SU-DHL-6 (cell line): Measurements from ENCODE around the gene SRPK3.

Experiments
- H2AFZ ChIP-seq: fragments of 200-600 bp; sonication (generic); 2 replicates; pipeline ENCODE4 v1.6.1; 2014; ENCODE audit warnings: low read depth, mild to moderate bottlenecking, moderate library complexity, mixed read lengths, antibody characterized with exemption, low read length; ENCODE audit not compliant: severe bottlenecking
- H3F3A ChIP-seq: fragments of 200-600 bp; shearing (Covaris generic); 2 replicates; pipeline ENCODE4 v1.6.0; 2016; ENCODE audit warnings: antibody characterized with exemption, mild to moderate bottlenecking; ENCODE audit not compliant: insufficient read depth
- H3K27ac ChIP-seq: fragments of 200-600 bp; sonication (generic); 2 replicates; pipeline ENCODE4 v1.5.1; 2016; ENCODE audit warnings: low read depth, mild to moderate bottlenecking, low read length, moderate library complexity, mixed read lengths
- H3K27me3 ChIP-seq: fragments of 200-600 bp; sonication (generic), shearing (Covaris generic); 2 replicates; pipeline ENCODE4 v1.6.0; 2014; ENCODE audit warnings: mild to moderate bottlenecking, low read length
- H3K36me3 ChIP-seq: fragments of 200-600 bp; sonication (generic); 2 replicates; pipeline ENCODE4 v1.6.1; 2014; ENCODE audit warnings: mild to moderate bottlenecking, low read length, mixed read lengths
- H3K4me2 ChIP-seq: fragments of 300-600, 200-600 bp; shearing (Covaris generic), sonication (generic); 2 replicates; pipeline ENCODE4 v1.6.0; 2014; ENCODE audit warnings: low read length, low read depth, mild to moderate bottlenecking; ENCODE audit not compliant: poor library complexity, severe bottlenecking
- H3K4me3 ChIP-seq: fragments of 200-600 bp; sonication (generic); 2 replicates; pipeline ENCODE4 v1.5.1; 2014; ENCODE audit warnings: antibody characterized with exemption, low read length, mild to moderate bottlenecking, mixed read lengths; ENCODE audit not compliant: insufficient read depth, poor library complexity, severe bottlenecking
- H3K79me2 ChIP-seq: fragments of 200-600 bp; sonication (generic); 2 replicates; pipeline ENCODE4 v1.6.1; 2014; ENCODE audit warnings: mild to moderate bottlenecking, low read length, moderate library complexity; ENCODE audit not compliant: insufficient read depth
- H3K9ac ChIP-seq: fragments of 200-600 bp; sonication (generic); 2 replicates; pipeline ENCODE4 v1.7.0; 2014; ENCODE audit warnings: mild to moderate bottlenecking, low read length
- H3K9me2 ChIP-seq: fragments of 200-600 bp; sonication (generic); replicated peaks from 2 replicates; pipeline ENCODE4 v1.6.1; 2014; ENCODE audit warnings: low read length; ENCODE audit not compliant: insufficient read depth
- H3K9me3 ChIP-seq: fragments of 200-600 bp; sonication (generic); 2 replicates; pipeline ENCODE4 v1.6.1; 2014; ENCODE audit warnings: low read length, mixed read lengths; ENCODE audit not compliant: insufficient read depth
- H4K20me1 ChIP-seq: fragments of 200-600 bp; sonication (generic); 2 replicates; pipeline ENCODE4 v1.6.1; 2014; ENCODE audit warnings: low read depth, mild to moderate bottlenecking, antibody characterized with exemption, low read length, moderate library complexity, mixed read lengths
- EZH2phosphoT487 ChIP-seq: fragments of 200-600 bp; sonication (generic), shearing (Covaris generic); conservative IDR thresholded peaks from 2 replicates; pipeline ENCODE4 v1.6.1; 2018; ENCODE audit warnings: mild to moderate bottlenecking, antibody characterized with exemption, low read length, moderate library complexity, mixed read lengths
- TF ChIP-seq, protein P1 (sequence below): fragments of 200-600 bp; sonication (generic); IDR thresholded peaks from one replicate; pipeline ENCODE4 v1.5.1; 2017; ENCODE audit warnings: antibody characterized with exemption, mild to moderate bottlenecking, low read length, moderate library complexity; ENCODE audit not compliant: insufficient read depth, poor library complexity, severe bottlenecking

SRPK3 gene

GRCh38 chrX:153762626-153763173 lies 18.1 kb upstream of the SRPK3 start:
- Histone ChIP-seq H3K9me2 (no peaks in the 10 kb centered on the region), H3K4me3 (no peak overlapping the region), H3K36me3 (no peaks in the 10 kb centered on the region), H3K27me3 (no peaks in the 10 kb centered on the region), H3F3A (no peaks in the 10 kb centered on the region), H2AFZ (no peak overlapping the region), H3K4me2 (no peak overlapping the region), H3K9me3 (no peaks in the 10 kb centered on the region), H3K79me2 (no peaks in the 10 kb centered on the region), H4K20me1 (no peaks in the 10 kb centered on the region), H3K9ac (no peak overlapping the region), H3K27ac (no peak overlapping the region)
- no peak for TF ChIP-seq EZH2phosphoT487
- TF ChIP-seq, protein P1, sequence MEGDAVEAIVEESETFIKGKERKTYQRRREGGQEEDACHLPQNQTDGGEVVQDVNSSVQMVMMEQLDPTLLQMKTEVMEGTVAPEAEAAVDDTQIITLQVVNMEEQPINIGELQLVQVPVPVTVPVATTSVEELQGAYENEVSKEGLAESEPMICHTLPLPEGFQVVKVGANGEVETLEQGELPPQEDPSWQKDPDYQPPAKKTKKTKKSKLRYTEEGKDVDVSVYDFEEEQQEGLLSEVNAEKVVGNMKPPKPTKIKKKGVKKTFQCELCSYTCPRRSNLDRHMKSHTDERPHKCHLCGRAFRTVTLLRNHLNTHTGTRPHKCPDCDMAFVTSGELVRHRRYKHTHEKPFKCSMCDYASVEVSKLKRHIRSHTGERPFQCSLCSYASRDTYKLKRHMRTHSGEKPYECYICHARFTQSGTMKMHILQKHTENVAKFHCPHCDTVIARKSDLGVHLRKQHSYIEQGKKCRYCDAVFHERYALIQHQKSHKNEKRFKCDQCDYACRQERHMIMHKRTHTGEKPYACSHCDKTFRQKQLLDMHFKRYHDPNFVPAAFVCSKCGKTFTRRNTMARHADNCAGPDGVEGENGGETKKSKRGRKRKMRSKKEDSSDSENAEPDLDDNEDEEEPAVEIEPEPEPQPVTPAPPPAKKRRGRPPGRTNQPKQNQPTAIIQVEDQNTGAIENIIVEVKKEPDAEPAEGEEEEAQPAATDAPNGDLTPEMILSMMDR: no peak

- Histone ChIP-seq H3K4me3 (no peak overlapping the region), H3K9me2 (no peaks in the 10 kb centered on the region), H3K36me3 (no peaks in the 10 kb centered on the region), H3K79me2 (no peaks in the 10 kb centered on the region), H3K4me2 (no peak overlapping the region), H3F3A (no peaks in the 10 kb centered on the region), H3K9me3 (no peaks in the 10 kb centered on the region), H3K9ac (no peak overlapping the region), H3K27me3 (no peaks in the 10 kb centered on the region), H4K20me1 (no peaks in the 10 kb centered on the region), H2AFZ (no peak overlapping the region), H3K27ac (no peak overlapping the region)
- TF ChIP-seq, protein P1: no peak
- no peak for TF ChIP-seq EZH2phosphoT487
These were observed 17.4 kb upstream of the SRPK3 start for GRCh38 chrX:153763298-153763932.

DNA sequence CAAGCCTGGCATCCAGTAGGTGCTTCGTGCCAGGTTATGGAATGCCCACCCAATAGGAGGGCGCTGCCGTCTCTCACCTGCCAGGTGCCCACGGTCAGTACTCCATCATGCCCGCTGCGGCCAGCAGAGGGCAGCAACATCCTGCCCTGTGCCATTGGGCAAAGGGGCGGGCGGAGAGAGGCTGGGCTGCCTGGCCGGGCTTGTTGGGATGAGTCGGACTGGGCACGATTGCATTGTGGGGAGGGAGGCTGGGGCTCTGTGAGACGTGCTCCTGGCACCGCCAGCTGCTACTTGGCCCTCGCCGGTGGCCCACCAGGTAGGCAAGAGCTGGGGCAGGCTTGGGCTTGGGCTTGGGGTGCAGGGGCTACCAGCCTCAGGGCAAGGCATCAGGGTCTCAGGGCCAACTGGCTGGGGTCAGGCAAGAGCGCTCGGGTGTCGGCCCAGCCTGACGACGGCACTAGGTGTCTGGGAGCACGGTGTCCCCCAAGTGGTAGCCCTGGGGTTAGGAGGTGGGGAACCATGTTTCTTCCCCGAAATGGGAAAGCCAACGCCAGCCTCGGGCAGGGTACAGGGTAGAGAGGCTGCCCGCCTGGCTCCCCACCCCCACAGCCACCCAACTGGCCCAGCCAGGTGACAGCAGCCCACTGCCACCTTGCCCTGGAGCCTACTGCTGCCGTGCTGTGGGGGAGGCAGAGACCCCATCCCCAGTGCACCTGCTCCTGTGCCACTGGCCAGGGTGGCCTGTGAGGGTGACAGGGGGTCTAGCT lies 16.7 kb upstream of the SRPK3 start, which contains the start of gene PLXNB3:
TSS of gene PLXNB3 (plus strand) at position 261 of the 767 bp plus-strand sequence. CDS start 1,287 bp downstream, outside the sequence.
- Histone ChIP-seq H3K36me3 (no peaks in the 10 kb centered on the region), H3K79me2 (no peaks in the 10 kb centered on the region), H4K20me1 (no peaks in the 10 kb centered on the region), H3K9me3 (no peaks in the 10 kb centered on the region), H2AFZ (no peak within 1 kb of the TSS), H3F3A (no peaks in the 10 kb centered on the region), H3K9me2 (no peaks in the 10 kb centered on the region), H3K4me3 (no peak within 1 kb of the TSS), H3K4me2 (no peak within 1 kb of the TSS), H3K9ac (no peak within 1 kb of the TSS), H3K27me3 (no peaks in the 10 kb centered on the region), H3K27ac (no peak within 1 kb of the TSS)
- TF ChIP-seq EZH2phosphoT487: no peak
- TF ChIP-seq, protein P1: peak; percentile 73
